ENCODE results near the gene OR10G7. TPM values are rescaled to one million over a fixed set of nuclear protein-coding genes. Genes with fewer than 3 reads are reported as not detected.
"Not testable (repeated sequence)": the region's sequence is repeated elsewhere in the genome, so short reads cannot be mapped to it uniquely, and the experiment has no call there.

Gene OR10G7
- total RNA-seq, 3 donors from 2014 or later: not detected

DNA sequence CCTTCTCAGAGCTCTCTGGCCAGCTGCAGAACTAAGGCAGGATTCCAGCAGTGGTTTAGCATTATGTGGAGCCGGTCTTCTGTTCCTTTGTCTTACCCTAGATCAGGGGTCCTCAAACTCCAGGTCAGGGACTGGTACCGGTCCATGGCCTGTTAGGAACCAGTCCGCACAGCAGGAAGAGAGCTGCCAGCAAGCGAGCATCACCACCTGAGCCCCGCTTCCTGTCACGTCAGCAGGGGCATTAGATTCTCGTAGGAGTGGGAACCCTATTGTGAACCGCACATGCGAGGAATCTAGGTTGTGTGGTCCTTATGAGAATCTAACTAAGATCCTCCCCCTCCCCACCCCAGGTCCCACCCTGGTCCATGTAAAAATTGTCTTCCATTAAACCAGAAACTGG lies 1.6 kb downstream of the OR10G7 start:
- no peak for ATAC-seq

GRCh38 chr11:124036666-124037065 lies 4.5 kb downstream of the OR10G7 start:
- ATAC-seq (no peak), DNase-seq (no peak)
- no peaks in the 10 kb centered on the region for H3K9me3 ChIP-seq
- intact Hi-C loops (cut with DNase I, micrococcal nuclease): no loop called here
- no peak overlapping the region for H3K4me3 ChIP-seq
- H3K4me1 ChIP-seq (ENCODE audit: low read depth): no peaks in the 10 kb centered on the region
- H3K36me3 ChIP-seq (ENCODE audit: low read depth): no peaks in the 10 kb centered on the region
- no peak for TF ChIP-seq CTCF (IDR thresholded peaks at IDR 0.05)

More for the DNA sequence above, 1.6 kb downstream of the OR10G7 start:
- no peaks in the 10 kb centered on the region for H3K4me1 ChIP-seq (ENCODE audit: low read depth)
- no peaks in the 10 kb centered on the region for H3K36me3 ChIP-seq (ENCODE audit: low read depth)
- intact Hi-C loops (cut with DNase I, micrococcal nuclease): no loop called here
- no peaks in the 10 kb centered on the region for H3K9me3 ChIP-seq
- H3K4me3 ChIP-seq: no peak overlapping the region
- DNase-seq: no peak
- no peak for TF ChIP-seq CTCF (IDR thresholded peaks at IDR 0.05)

DNA sequence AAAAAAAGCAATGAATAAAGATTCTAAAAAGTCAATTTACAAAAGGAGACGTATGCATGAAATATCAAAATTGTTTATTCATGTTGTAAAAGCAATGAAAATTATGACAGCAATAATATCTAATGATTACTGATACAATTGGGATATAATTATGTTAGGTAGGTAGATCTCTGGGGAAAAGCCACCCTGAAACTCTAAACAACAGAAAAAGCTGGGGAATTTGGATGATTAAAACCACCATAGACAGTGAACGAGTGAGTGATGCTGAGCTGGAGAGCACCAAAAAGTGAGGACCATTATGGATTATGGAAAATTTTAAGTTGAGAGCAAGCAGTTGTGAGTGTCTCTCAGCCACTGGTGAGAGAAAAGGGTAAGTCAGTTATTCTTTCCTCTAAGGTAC lies 14.6 kb downstream of the OR10G7 start, which contains the start of gene OR10G8:
TSS of gene OR10G8 (plus strand) at position 301 of the 400 bp plus-strand sequence. CDS start 2,825 bp downstream, outside the sequence.
- TF ChIP-seq CTCF (IDR thresholded peaks at IDR 0.05): no peak
- H3K4me1 ChIP-seq (ENCODE audit: low read depth): no peaks in the 10 kb centered on the region
- no peaks in the 10 kb centered on the region for H3K36me3 ChIP-seq (ENCODE audit: low read depth)
- intact Hi-C loops (cut with DNase I, micrococcal nuclease): no loop called here
- DNase-seq (no peak), ATAC-seq (no peak)
- H3K4me3 ChIP-seq: no peak within 1 kb of the TSS
- no peaks in the 10 kb centered on the region for H3K9me3 ChIP-seq

- intact Hi-C loops (cut with DNase I, micrococcal nuclease); H3K9me3 ChIP-seq; DNase-seq; ATAC-seq; H3K4me3 ChIP-seq; H3K4me1 ChIP-seq (ENCODE audit: low read depth); H3K36me3 ChIP-seq (ENCODE audit: low read depth): not testable (repeated sequence)
Measured at GRCh38 chr11:124015837-124016236, 25.3 kb downstream of the OR10G7 start.

GRCh38 chr11:124012697-124013096 lies 28.4 kb downstream of the OR10G7 start, which contains the start of gene OR10G4:
OR10G4 (plus strand) TSS chr11:124012997; CDS start chr11:124015575, 2,578 bp downstream.
- Histone ChIP-seq H3K4me1 (ENCODE audit: low read depth) (no peaks in the 10 kb centered on the region), H3K9me3 (no peaks in the 10 kb centered on the region), H3K4me3 (no peak within 1 kb of the TSS), H3K36me3 (ENCODE audit: low read depth) (no peaks in the 10 kb centered on the region)
- no peak for TF ChIP-seq CTCF (IDR thresholded peaks at IDR 0.05)
- no peak for DNase-seq
- intact Hi-C loops (cut with DNase I, micrococcal nuclease): no loop called here
- ATAC-seq: no peak

GRCh38 chr11:123995119-123995518 lies 46.0 kb downstream of the OR10G7 start, which contains the start of gene OR10G6:
OR10G6 (minus strand) TSS chr11:123995161; CDS start chr11:123995161, 0 bp downstream.
- ATAC-seq: no peak

More at GRCh38 chr11:123995119-123995518, 46.0 kb downstream of the OR10G7 start, which contains the start of gene OR10G6:
- no peak for DNase-seq
- no peak within 1 kb of the TSS for H3K4me3 ChIP-seq
- no peaks in the 10 kb centered on the region for H3K36me3 ChIP-seq (ENCODE audit: low read depth)
- intact Hi-C loops (cut with DNase I, micrococcal nuclease): no loop called here
- H3K4me1 ChIP-seq (ENCODE audit: low read depth): no peaks in the 10 kb centered on the region
- TF ChIP-seq CTCF (IDR thresholded peaks at IDR 0.05): no peak
- H3K9me3 ChIP-seq: no peaks in the 10 kb centered on the region

Other genes starting within 250 kb of the OR10G7 start
- not detected for gene OR6M1, start 235.0 kb downstream of the OR10G7 start, total RNA-seq
- gene TMEM225, start 155.7 kb downstream of the OR10G7 start, total RNA-seq: not detected
- 1 to 10 TPM in 1 of 3 donors, under 1 TPM in 1, not detected in 1; 0.87 to 1.3 TPM for gene OR8D4, start 139.2 kb downstream of the OR10G7 start, total RNA-seq
- gene OR4D5, start 101.7 kb downstream of the OR10G7 start, total RNA-seq: 1 to 10 TPM in 2 of 3 donors, not detected in 1; 2.1 to 2.2 TPM
- gene OR6T1, start 97.5 kb downstream of the OR10G7 start, total RNA-seq: not detected
- not detected for gene OR10S1, start 63.5 kb downstream of the OR10G7 start, total RNA-seq
- not detected for gene OR10G6, start 46.2 kb downstream of the OR10G7 start, total RNA-seq
- under 1 TPM in 2 of 3 donors, not detected in 1; 0.41 to 0.55 TPM for gene OR10G4, start 28.3 kb downstream of the OR10G7 start, total RNA-seq
- gene OR10G9, start 18.3 kb downstream of the OR10G7 start, total RNA-seq: under 1 TPM in 2 of 3 donors, not detected in 1; 0.46 to 0.49 TPM
- gene OR10G8, start 14.5 kb downstream of the OR10G7 start, total RNA-seq: under 1 TPM in 1 of 3 donors, not detected in 2; 0.46 TPM
- 10 to 100 TPM; 41.2 to 97.3 (median 55.8) TPM for gene VWA5A, start 74.1 kb upstream of the OR10G7 start, total RNA-seq
- gene OR10D3, start 142.0 kb upstream of the OR10G7 start, total RNA-seq: not detected
- gene OR8G1, start 199.8 kb upstream of the OR10G7 start, total RNA-seq: not detected
- not detected for gene OR8G5, start 215.1 kb upstream of the OR10G7 start, total RNA-seq